Cerebellar nuclear complex (tissue), 1 donor: ENCODE data around the gene ARL17A.
"Not testable (repeated sequence)": the region's sequence is repeated elsewhere in the genome, so short reads cannot be mapped to it uniquely, and the experiment has no call there.

Source experiments
- DNase-seq, 2 experiments: peaks; one replicate each; lab custom pipeline; 2025; lab: John Stamatoyannopoulos, UW

Gene ARL17A

GRCh38 chr17:46579083-46580075, at the start of gene ARL17A:
Gene ARL17A (minus strand): TSS chr17:46579691. CDS start chr17:46576322, 3,369 bp downstream.
- DNase-seq = not testable (repeated sequence)

DNA sequence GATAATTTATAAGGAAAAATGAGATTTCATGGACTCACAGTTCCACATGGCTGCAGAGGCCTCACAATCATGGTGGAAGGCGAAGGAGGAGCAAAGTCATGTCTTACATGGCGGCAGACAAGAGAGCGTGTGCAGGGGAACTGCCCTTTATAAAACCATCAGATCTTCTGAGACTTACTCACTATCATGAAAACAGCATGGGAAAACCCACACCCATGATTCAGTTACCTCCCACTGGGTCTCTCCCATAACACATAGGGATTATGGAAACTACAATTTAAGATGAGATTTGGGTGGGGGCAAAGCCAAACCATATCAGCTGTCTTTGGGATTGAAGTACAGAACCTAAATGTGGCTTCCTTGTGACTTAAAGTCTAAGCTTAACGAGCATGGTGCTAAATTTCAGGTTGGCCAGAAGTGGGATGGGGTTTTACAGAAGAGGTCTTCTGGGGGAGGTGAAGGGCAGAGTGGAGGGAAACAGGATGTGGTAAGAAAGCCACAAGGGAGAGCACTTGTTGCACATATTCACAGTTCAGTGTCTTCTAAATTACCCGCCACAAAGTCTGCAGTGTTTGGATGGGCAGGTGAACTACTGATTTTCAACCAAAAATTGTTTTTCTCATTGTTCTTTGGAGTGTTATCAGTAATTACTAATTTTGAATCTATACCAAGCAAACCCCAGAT, 49.4 kb upstream of the ARL17A start:
- not testable (repeated sequence) for DNase-seq

- not testable (repeated sequence) for DNase-seq
Observed at GRCh38 chr17:46627452-46627851, 48.0 kb upstream of the ARL17A start.

- not testable (repeated sequence) for DNase-seq
Observed at GRCh38 chr17:46624726-46625125, 45.2 kb upstream of the ARL17A start.

DNA sequence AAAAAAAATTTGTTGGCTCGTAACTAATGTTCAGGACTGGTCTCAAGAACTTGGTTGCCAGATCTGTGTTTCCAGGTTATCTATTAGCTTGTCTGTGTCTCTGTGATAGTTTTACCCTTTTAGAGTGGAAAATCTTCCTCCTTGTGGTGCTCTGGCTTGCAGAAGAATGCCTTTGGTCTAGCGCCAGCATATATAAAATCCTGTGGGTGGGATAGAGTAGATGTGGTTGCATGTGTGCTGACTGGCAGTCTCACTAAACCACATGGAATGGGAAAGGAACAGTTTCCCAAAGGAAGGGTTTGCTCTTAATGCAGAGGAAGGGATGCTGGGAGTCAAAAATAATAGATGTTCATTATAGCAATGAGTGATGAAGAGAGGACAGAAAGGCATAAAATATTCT, 44.3 kb upstream of the ARL17A start:
- DNase-seq = not testable (repeated sequence)

GRCh38 chr17:46618975-46619374, 39.5 kb upstream of the ARL17A start:
- DNase-seq = not testable (repeated sequence)

DNA sequence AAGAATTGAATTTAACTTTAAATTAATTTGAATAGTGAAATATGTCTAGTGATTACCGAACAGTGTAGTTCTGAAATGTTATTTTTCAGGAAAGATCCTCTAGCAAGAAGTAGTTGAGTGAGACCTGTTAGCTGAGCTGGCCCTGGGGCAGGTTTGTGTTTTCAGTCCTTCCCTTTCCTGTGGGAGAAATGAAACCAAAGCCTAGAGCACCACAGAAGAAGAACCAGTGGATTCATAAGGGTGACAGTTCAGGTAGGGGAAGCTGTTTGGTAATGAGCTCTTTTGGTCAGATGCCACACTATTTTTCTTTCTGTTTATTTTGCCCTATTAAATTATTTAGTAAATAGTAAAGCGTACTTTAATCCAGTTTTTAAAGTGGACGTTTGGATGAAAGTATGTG, 37.6 kb upstream of the ARL17A start:
- DNase-seq = not testable (repeated sequence)

- not testable (repeated sequence) for DNase-seq
Observed at GRCh38 chr17:46613876-46614275, 34.4 kb upstream of the ARL17A start.

- not testable (repeated sequence) for DNase-seq
Observed at GRCh38 chr17:46611304-46611703, 31.8 kb upstream of the ARL17A start.

DNA sequence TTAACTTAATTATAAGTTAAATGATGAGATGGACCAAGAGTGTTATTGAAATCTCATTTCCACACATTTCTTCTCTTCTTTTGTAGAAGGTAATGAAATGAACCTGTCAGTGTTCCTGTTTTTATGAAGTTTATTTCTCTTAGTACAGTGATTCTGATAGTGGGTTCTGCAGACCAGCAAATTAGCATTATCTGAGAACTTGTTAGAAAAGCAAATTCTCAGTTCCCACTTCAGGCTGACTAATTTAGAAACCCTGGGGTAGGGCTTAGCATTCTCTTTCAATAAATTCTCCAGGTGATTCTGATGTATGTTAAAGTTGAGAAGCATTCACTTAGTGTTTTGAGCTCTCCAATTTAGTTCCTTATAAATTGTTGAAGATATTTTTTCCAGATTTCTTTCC, 23.6 kb upstream of the ARL17A start:
- not testable (repeated sequence) for DNase-seq

DNA sequence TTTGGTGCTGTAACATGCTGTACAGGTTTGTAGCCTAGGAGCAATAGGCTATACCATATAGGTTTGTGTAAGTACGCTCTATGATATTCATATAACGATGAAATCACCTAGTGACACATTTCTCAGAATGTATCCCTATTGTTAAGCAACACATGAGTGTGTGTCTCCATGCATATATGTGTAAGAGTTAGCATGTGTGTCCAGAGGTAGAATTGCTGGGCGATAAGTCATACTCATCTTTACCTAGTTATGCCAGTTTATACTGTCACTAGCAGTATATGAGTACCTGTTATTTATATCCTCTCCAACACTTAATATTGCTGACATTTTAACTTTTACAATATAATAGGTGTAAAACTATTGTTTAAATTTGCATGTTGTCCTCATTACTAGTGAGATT, 21.3 kb upstream of the ARL17A start:
- DNase-seq = not testable (repeated sequence)

DNA sequence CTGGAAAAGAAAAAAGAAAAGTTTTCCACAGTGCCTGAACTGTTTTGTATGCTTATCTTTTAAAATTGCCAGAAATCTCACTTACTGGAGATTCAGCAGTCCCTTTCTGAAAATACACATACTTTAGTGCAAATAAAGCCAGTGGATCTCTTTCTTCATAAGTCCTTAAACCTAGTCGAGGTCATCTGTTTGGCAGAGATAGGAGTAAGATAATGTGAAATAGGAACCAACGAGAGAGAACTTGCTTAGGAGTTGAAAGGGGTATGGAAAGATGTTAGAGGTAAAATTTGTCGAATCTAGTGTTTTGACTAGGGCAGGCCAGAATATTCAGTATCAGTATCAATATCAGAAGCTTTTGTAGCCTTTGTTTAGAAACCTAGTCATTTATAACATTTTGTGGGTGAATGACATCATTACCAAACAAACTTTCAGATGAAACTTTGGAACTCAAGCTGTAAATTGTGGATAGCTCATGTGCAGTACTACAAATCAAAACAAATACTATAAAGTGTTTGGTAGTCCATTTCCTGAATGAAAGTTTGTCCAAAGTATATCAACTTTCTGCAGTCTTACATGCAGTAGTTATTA, 18.9 kb upstream of the ARL17A start:
- DNase-seq = not testable (repeated sequence)

- not testable (repeated sequence) for DNase-seq
Observed at GRCh38 chr17:46591332-46591731, 11.8 kb upstream of the ARL17A start.

GRCh38 chr17:46590157-46591146, 11.0 kb upstream of the ARL17A start, which contains the start of gene NSF:
Gene NSF (plus strand): TSS chr17:46590669. CDS start chr17:46590776, 107 bp downstream.
- not testable (repeated sequence) for DNase-seq

GRCh38 chr17:46585444-46585843, 6.0 kb upstream of the ARL17A start:
- DNase-seq = not testable (repeated sequence)

GRCh38 chr17:46580082-46580481, 591 bp upstream of the ARL17A start:
- not testable (repeated sequence) for DNase-seq

- not testable (repeated sequence) for DNase-seq
Observed at GRCh38 chr17:46571796-46572195, 7.7 kb downstream of the ARL17A start.

DNA sequence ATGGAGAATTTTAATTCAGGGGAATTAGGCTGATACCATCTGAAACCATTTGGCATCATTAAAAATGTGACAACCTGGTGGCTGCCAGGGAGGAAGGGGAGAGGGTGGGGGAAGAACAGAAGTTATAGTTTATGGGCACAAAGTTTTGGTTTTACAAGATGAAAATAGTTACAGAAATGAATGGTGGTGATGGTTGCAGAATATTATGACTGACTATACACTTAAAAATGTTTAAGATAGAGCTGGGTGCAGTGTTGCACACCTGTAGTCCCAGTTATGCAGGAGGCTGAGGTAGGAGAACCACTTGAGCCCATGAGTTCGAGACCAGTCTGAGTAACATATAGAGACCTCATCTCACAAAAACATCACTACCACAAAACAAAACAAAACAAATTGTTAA, 12.5 kb downstream of the ARL17A start:
- DNase-seq = not testable (repeated sequence)

GRCh38 chr17:46566284-46566683, 13.2 kb downstream of the ARL17A start:
- DNase-seq = not testable (repeated sequence)

DNA sequence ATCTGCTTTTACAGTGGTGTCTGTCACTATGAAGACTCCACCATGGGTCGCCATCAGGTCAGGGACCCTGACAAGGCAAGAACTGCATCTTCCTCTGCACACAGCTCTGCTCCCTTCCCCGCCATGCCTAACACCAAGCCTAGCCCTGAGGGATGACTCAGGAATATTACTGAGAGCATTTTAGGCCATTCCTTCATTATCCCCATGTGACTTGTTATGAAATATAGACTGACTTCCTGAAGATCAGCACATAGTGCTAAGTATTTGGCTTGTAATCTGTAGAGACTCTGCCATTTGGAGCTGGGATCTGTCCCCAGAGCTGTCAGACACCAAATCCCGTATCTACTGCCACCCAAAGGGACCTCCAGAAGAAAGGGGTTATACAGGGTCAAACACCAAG, 19.4 kb downstream of the ARL17A start:
- not testable (repeated sequence) for DNase-seq

DNA sequence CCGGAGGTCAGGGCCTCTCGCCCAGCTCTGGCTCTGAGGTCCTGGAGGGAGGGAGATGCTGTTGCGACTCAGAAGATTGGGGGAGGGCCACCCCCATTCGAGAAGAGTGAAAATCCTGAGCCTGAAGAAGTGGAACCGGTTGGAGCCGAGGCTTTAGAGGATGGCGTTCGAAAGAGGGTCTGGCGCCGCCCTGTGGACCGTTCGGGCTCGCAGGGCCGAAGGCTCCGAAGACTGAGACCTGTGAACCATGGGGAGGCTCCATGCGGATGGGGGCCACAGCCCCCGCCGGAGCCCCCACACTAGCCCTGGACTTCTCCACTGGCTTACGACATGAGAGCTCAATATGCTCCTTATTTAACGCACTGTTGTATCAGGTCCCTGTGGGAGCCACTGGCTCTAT, 20.3 kb downstream of the ARL17A start:
- DNase-seq = not testable (repeated sequence)
